Endothelial cell (in vitro differentiated cells): ENCODE measurements around the gene ELF1. TPM values are rescaled to one million over a fixed set of nuclear protein-coding genes. Genes with fewer than 3 reads are reported as not detected.

Experiments used
- DNase-seq: peaks from one replicate; pipeline ENCODE4 v3.0.0; 2021; ENCODE audit warnings: low spot score
- H3K27ac Mint-ChIP-seq: one replicate; pipeline ENCODE4 v1.8.0; 2021; ENCODE audit warnings: mixed read lengths, inconsistent platforms; ENCODE audit not compliant: unreplicated experiment
- H3K27me3 Mint-ChIP-seq: one replicate; pipeline ENCODE4 v1.8.0; 2021; ENCODE audit warnings: mild to moderate bottlenecking, moderate library complexity, mixed read lengths, inconsistent platforms; ENCODE audit not compliant: unreplicated experiment
- H3K36me3 Mint-ChIP-seq: one replicate; pipeline ENCODE4 v1.8.0; 2021; ENCODE audit warnings: mild to moderate bottlenecking, low read depth, mixed read lengths, inconsistent platforms; ENCODE audit not compliant: unreplicated experiment
- H3K4me1 Mint-ChIP-seq: one replicate; pipeline ENCODE4 v1.8.0; 2021; ENCODE audit warnings: mild to moderate bottlenecking, mixed read lengths, inconsistent platforms; ENCODE audit not compliant: unreplicated experiment
- H3K4me3 Mint-ChIP-seq: one replicate; pipeline ENCODE4 v1.8.0; 2021; ENCODE audit warnings: mild to moderate bottlenecking, mixed read lengths, inconsistent platforms; ENCODE audit not compliant: unreplicated experiment
- H3K9me3 Mint-ChIP-seq: one replicate; pipeline ENCODE4 v1.8.0; 2021; ENCODE audit warnings: mixed read lengths, inconsistent platforms; ENCODE audit not compliant: unreplicated experiment
- total RNA-seq: library from RNA; stranded (reverse); fragmentation: NEBNext Ultra II Directional; extraction: Animal tissue kit (Norgen Biotek cat#: 25700); gene quantifications from one replicate; pipeline ENCODE4 v1.2.1, GENCODE V29; 2021; ENCODE audit not compliant: unreplicated experiment
- TF ChIP-seq, protein P1 (sequence below): fragments of 200-600 bp; sonication (generic); IDR thresholded peaks from one replicate; pipeline ENCODE4 v1.5.0; 2021; ENCODE audit warnings: antibody characterized with exemption; ENCODE audit not compliant: unreplicated experiment

Gene ELF1
- total RNA-seq, 1 donor from 2014 or later, result 46.0 TPM

DNA sequence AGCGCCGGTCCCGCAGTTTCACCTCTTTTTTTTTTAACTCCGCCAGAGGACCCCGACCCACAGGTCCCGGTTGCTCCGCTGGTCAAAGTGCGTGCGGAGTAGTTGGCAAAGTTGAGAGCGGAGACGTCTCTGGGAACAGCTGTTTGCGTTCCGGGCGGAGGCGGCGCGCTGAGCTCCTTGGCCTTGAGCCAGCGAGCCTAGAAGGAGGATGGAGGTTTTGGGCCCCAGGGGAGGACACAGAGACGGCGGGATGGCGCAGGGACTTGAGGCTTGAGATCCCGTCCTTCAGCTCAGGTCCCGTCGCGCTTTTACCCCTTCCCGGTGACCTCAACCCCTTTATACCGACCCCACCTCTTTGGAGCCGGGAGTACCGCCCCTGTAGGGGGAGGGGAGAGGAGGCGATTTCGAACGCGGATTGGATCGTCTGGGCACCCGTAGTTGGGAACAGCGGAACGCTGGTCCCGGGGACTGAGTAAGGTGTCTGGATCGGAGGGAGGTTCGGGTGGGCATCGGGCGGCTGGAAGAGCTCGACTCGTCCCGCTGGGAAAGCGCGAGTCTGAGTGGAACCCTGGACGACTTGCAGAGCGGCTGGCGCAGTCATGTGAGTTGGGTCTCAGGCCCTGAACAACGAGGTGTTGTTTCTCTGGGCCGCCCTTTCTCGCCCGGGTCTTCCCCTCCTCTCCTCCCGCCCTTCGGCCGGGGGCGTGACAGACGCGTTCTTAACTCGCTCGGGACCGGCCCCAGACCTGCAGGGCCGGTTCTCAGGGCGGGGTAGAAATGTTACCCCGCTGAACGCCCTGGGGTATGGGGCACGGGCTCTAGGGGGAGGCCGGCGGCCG is 42.2 kb upstream of the ELF1 start, which contains the start of gene WBP4:
WBP4 (plus strand) TSS at position 435 of the 839 bp plus-strand sequence; CDS start at position 600, 165 bp downstream.
- Mint-ChIP-seq H3K27ac (peak within 1 kb of the TSS; percentile 86), H3K27me3 (peaks cover 23% of the 10 kb centered on the region), H3K4me3 (peak within 1 kb of the TSS; percentile 98), H3K4me1 (peaks cover 23% of the 10 kb centered on the region), H3K36me3 (peaks cover 4% of the 10 kb centered on the region), H3K9me3 (no peaks in the 10 kb centered on the region)
- TF ChIP-seq, protein P1, sequence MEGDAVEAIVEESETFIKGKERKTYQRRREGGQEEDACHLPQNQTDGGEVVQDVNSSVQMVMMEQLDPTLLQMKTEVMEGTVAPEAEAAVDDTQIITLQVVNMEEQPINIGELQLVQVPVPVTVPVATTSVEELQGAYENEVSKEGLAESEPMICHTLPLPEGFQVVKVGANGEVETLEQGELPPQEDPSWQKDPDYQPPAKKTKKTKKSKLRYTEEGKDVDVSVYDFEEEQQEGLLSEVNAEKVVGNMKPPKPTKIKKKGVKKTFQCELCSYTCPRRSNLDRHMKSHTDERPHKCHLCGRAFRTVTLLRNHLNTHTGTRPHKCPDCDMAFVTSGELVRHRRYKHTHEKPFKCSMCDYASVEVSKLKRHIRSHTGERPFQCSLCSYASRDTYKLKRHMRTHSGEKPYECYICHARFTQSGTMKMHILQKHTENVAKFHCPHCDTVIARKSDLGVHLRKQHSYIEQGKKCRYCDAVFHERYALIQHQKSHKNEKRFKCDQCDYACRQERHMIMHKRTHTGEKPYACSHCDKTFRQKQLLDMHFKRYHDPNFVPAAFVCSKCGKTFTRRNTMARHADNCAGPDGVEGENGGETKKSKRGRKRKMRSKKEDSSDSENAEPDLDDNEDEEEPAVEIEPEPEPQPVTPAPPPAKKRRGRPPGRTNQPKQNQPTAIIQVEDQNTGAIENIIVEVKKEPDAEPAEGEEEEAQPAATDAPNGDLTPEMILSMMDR, result no peak
- peak; percentile 94 for DNase-seq

DNA sequence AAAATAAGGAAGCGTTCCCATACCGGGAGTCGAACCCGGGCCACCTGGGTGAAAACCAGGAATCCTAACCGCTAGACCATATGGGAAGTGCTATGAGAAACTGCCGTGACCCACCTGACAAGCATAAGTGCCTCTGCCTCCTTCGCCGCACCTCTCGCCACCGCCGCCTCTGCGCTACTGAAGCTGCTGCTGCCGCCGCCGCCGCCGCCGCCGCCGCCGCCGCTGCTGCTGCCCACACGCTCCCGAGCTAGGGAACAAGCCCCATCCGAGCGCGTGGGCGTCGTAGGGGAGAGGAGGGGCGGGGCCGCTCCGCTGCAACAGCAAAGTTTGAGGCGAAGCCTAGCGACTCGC is 41.6 kb upstream of the ELF1 start:
- H3K36me3 Mint-ChIP-seq, result peaks cover 4% of the 10 kb centered on the region

DNA sequence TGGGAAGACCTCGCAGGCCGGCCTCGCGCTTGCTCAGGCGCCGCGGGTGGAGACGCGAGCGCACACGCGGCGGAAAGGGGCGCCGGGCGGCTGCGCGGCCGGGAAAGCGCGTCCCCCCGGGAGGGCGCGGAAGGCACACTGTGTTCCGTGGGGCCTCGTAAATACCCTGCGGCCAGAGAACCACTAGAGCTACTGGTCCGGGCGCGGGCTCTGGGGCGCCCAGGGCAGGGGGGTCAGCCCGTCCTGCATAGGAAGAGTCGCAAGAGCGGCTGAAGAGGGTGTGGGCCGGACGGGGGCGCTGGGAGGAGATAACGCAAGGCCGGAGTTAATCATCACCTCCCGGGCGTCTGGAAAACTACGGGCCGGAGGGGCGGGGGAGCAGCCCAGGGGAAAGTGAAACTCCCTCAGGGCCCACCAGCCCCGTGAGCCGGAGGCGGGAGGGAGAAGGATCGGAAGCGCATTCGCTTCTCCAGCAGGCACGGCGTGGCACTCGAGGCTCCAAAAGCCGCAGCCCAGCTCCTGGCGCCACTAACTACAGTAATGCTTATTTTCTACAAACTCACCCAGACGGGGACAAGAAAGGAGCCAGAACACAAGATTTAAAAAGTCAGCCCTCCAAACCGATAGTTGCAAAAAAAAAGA is 41.1 kb upstream of the ELF1 start:
- peaks cover 25% of the 10 kb centered on the region for H3K4me1 Mint-ChIP-seq
- TF ChIP-seq, protein P1, result no peak
- peak; percentile 86 for DNase-seq
- H3K4me3 Mint-ChIP-seq, result peak overlapping the region; percentile 98
- peaks cover 4% of the 10 kb centered on the region for H3K36me3 Mint-ChIP-seq
- H3K27me3 Mint-ChIP-seq, result peaks cover 27% of the 10 kb centered on the region
- no peaks in the 10 kb centered on the region for H3K9me3 Mint-ChIP-seq
- peak overlapping the region; percentile 98 for H3K27ac Mint-ChIP-seq

More for the DNA sequence above, 41.6 kb upstream of the ELF1 start:
- Mint-ChIP-seq H3K4me3 (peak overlapping the region; percentile 98), H3K4me1 (peaks cover 23% of the 10 kb centered on the region), H3K27ac (peak overlapping the region; percentile 86), H3K9me3 (no peaks in the 10 kb centered on the region), H3K27me3 (peaks cover 26% of the 10 kb centered on the region)
- TF ChIP-seq, protein P1, result no peak
- peak; percentile 79 for DNase-seq

DNA sequence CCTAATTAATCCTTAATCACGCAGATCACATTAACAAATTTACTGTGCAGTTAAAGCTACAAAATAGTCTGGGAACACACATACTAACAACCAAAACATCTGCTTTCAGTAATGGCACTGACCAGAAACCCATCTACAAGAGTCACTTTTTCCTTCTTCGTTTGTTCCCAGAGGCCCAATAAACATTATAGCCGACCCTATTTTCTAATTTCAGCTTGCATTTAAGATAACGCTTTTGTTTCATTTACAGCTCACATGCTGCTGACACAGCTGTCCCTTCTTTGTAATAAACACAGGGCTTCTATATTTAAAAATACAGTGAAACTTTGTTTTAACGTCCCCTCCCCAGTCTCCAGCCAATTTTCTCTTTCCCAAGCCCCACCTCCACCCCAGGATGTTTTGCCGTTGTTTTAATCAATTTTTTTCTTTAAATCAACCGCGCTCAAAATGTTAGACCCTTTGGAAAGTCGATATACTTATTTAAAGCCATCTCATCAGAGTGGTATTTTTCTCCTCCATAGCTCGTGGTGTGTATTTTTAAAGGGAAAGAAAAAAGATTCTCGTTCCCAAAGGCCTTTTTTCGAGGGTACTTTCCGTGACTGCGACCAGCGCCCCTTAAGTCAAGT is 40.5 kb upstream of the ELF1 start:
- peaks cover 4% of the 10 kb centered on the region for H3K36me3 Mint-ChIP-seq
- peaks cover 26% of the 10 kb centered on the region for H3K4me1 Mint-ChIP-seq
- H3K4me3 Mint-ChIP-seq, result peak overlapping the region; percentile 98
- TF ChIP-seq, protein P1, result no peak
- peaks cover 27% of the 10 kb centered on the region for H3K27me3 Mint-ChIP-seq
- no peaks in the 10 kb centered on the region for H3K9me3 Mint-ChIP-seq
- no peak for DNase-seq
- peak overlapping the region; percentile 98 for H3K27ac Mint-ChIP-seq
